BE2C (cell line): Measurements from ENCODE around the gene ABCC5.
"Not testable (repeated sequence)": the region's sequence is repeated elsewhere in the genome, so short reads cannot be mapped to it uniquely, and the experiment has no call there.

ENCODE experiments used
- DNase-seq: peaks from one replicate; pipeline ENCODE4 v3.0.0-alpha.2; 2020
- H3K27me3 ChIP-seq: fragments of 250-450 bp; sonication (Bioruptor Pico); 2 replicates; pipeline ENCODE4 v1.5.1; 2020; ENCODE audit warnings: mild to moderate bottlenecking
- H3K36me3 ChIP-seq: fragments of 250-450 bp; sonication (Bioruptor Pico); 2 replicates; pipeline ENCODE4 v1.5.1; 2020; ENCODE audit warnings: mild to moderate bottlenecking
- H3K4me1 ChIP-seq: fragments of 250-450 bp; sonication (Bioruptor Pico); 2 replicates; pipeline ENCODE4 v1.5.1; 2020
- H3K4me3 ChIP-seq: 2 replicates; pipeline ENCODE4 v1.5.1; 2011; ENCODE audit warnings: low read depth, low read length
- H3K9me3 ChIP-seq: fragments of 250-450 bp; sonication (Bioruptor Pico); 2 replicates; pipeline ENCODE4 v1.5.1; 2020
- TF ChIP-seq, protein P1 (sequence below): IDR thresholded peaks from 2 replicates; pipeline ENCODE4 v1.5.1; 2012; ENCODE audit warnings: mild to moderate bottlenecking, low read depth, low read length

Gene ABCC5

DNA sequence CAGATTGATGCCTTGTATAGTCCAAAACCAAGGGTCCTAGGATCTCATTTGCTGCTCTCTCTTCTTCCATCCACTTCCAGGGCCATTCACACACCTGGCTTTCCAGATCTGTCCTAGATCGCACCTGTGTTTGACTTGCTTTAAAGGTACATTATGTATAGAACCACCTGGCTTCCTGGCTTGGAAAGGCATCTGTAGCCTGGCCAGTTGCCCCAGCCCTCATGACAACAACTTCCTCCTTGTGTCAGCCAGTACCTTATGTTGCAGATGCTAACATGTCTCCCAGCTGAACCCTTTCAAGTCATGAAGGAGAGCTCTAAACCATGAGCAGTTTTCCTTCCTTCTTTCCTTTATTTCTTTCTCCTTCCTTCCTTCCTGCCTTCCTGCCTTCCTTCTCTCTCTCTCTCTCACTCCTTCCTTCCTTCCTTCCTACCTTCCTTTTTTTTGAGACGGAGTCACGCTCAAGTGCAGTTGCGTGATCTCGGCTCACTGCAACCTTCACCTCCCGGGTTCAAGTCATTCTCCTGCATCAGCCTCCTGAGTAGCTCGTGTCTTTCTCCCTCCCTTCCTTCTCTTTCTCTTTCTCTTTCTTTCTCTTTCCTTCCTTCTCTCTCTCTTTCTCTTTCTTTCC, 32.6 kb upstream of the ABCC5 start:
- Histone ChIP-seq H3K36me3 (no peaks in the 10 kb centered on the region), H3K27me3 (no peaks in the 10 kb centered on the region), H3K9me3 (no peaks in the 10 kb centered on the region), H3K4me1 (no peaks in the 10 kb centered on the region), H3K4me3 (no peak overlapping the region)
- TF ChIP-seq, protein P1, sequence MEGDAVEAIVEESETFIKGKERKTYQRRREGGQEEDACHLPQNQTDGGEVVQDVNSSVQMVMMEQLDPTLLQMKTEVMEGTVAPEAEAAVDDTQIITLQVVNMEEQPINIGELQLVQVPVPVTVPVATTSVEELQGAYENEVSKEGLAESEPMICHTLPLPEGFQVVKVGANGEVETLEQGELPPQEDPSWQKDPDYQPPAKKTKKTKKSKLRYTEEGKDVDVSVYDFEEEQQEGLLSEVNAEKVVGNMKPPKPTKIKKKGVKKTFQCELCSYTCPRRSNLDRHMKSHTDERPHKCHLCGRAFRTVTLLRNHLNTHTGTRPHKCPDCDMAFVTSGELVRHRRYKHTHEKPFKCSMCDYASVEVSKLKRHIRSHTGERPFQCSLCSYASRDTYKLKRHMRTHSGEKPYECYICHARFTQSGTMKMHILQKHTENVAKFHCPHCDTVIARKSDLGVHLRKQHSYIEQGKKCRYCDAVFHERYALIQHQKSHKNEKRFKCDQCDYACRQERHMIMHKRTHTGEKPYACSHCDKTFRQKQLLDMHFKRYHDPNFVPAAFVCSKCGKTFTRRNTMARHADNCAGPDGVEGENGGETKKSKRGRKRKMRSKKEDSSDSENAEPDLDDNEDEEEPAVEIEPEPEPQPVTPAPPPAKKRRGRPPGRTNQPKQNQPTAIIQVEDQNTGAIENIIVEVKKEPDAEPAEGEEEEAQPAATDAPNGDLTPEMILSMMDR, result no peak
- DNase-seq, result no peak

DNA sequence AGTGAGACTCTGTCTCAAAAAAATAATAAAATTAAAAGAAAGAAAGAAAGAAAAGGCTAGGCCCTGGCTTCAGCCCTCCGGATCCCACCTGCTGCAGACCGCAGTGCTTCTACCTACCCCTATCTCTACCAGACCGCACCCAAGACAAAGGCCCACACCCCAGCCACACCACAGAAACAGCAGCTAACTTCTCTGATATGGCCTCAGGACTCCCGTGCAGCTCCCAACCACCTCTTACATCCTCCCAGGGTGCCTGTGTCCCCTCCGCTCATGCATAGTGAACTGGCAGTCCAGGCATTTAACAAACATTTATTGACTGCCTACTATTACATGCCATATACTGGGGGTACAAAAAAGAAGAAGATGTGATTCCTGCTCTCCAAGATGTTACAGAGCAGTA, 28.3 kb upstream of the ABCC5 start:
- no peaks in the 10 kb centered on the region for H3K27me3 ChIP-seq
- no peak for DNase-seq
- no peaks in the 10 kb centered on the region for H3K36me3 ChIP-seq
- H3K4me1 ChIP-seq, result no peaks in the 10 kb centered on the region
- H3K4me3 ChIP-seq, result no peak overlapping the region
- no peaks in the 10 kb centered on the region for H3K9me3 ChIP-seq
- TF ChIP-seq, protein P1, result no peak

DNA sequence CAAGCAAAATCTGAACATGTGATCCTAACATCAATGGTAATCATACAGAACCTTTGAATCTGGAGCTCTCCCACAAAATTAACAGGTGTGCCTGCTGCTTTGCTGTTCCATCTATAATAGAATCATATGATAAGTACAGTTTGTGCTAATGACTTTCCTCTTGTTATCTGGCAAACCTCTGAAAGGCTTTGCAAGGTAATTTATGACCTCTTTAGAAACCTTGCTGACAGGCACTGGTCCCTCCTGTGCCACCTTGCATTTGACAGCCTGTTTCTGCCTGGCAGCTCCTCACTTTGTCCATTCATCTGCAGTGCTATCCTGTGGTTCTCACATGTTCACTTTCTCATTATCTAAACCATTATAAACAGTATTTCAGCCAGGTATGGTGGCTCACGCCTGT, 24.9 kb upstream of the ABCC5 start:
- Histone ChIP-seq H3K27me3 (no peaks in the 10 kb centered on the region), H3K4me1 (no peaks in the 10 kb centered on the region), H3K36me3 (no peaks in the 10 kb centered on the region), H3K4me3 (no peak overlapping the region), H3K9me3 (no peaks in the 10 kb centered on the region)
- no peak for DNase-seq
- TF ChIP-seq, protein P1, result no peak

DNA sequence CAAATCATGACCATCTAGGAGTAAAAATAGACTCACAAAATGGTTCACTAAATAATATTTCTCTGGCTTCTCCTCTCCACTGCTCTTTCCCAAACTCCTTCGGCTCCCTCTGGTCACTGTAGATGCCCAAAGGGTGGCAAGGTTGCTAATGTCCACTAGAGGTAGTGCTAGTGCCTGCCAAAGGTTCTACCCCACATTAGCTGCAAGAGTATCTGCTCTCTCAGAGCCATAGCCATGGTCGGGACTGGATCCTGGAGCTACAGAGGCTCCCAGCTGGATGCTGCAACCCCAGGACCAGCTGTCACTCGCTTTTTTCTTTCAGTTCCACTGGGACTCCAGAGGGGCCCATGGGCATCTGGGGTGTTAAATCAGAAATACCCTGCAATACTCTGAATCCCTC, 22.3 kb upstream of the ABCC5 start:
- no peaks in the 10 kb centered on the region for H3K27me3 ChIP-seq
- no peaks in the 10 kb centered on the region for H3K36me3 ChIP-seq
- DNase-seq, result peak; percentile 31
- H3K9me3 ChIP-seq, result no peaks in the 10 kb centered on the region
- H3K4me1 ChIP-seq, result no peaks in the 10 kb centered on the region
- H3K4me3 ChIP-seq, result no peak overlapping the region
- TF ChIP-seq, protein P1, result peak; percentile 56

DNA sequence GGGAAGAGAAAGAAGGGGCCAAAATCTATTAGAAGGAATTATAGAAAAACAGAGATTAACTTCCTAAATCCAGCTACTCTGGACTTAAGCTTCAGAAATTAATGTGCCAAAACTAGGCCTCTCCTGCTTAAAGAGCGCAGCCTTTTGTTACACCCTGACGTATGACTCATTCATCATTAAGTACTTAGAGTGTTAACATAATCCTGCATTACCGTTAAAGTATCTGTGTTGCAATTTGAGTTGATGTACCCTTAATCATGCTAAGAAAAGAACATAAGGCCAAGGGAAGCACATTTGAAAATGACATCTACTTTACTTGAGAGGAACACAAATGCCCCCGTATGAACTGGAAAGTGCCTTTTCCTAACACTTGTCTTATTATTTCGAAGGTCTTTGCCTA, 21.7 kb upstream of the ABCC5 start:
- Histone ChIP-seq H3K4me1 (no peaks in the 10 kb centered on the region), H3K4me3 (no peak overlapping the region), H3K36me3 (no peaks in the 10 kb centered on the region), H3K27me3 (no peaks in the 10 kb centered on the region), H3K9me3 (no peaks in the 10 kb centered on the region)
- no peak for DNase-seq
- TF ChIP-seq, protein P1, result no peak

DNA sequence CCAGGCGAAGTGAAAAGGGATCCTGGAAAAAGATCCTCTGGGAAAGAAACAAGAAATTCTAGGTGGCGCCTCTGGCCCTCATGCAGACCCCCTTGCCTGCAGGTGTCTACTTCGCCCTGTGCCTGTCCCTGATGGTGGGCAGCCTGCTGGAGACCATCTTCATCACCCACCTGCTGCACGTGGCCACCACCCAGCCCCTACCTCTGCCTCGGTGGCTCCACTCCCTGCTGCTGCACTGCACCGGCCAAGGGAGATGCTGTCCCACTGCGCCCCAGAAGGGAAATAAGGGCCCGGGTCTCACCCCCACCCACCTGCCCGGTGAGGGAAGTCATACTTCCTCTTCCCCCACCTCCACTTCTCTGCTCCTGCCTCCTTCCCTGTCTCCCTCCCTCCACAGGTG, 20.6 kb upstream of the ABCC5 start:
- not testable (repeated sequence) for H3K27me3 ChIP-seq, H3K9me3 ChIP-seq, H3K4me1 ChIP-seq, H3K4me3 ChIP-seq, DNase-seq, H3K36me3 ChIP-seq

DNA sequence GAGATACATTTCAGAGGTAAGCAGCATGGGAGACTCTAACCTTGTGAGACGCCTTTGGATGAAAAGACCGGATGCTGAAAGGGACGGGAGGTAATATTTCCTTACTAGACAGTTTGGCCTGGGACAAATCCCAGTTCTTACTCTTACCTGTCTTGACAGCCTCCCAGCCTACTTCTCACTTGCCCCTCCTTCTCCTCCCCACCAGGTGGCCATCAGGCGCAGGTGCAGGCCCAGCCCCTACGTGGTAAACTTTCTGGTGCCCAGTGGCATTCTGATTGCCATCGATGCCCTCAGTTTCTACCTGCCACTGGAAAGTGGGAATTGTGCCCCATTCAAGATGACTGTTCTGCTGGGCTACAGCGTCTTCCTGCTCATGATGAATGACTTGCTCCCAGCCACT, 20.1 kb upstream of the ABCC5 start:
- H3K4me1 ChIP-seq, result no peaks in the 10 kb centered on the region
- no peak overlapping the region for H3K4me3 ChIP-seq
- DNase-seq, result no peak
- H3K27me3 ChIP-seq, result no peaks in the 10 kb centered on the region; the same call in 1 of the 2 replicates
- TF ChIP-seq, protein P1, result no peak; the same call in 1 of the 2 replicates
- H3K9me3 ChIP-seq, result no peaks in the 10 kb centered on the region
- H3K36me3 ChIP-seq, result no peaks in the 10 kb centered on the region
